NCI-H226 (cell line): ENCODE measurements around the gene CACNA1C.

Experiments used
- DNase-seq: peaks from one replicate; pipeline ENCODE4 v3.0.0-alpha.2; 2015

The CACNA1C gene

DNA sequence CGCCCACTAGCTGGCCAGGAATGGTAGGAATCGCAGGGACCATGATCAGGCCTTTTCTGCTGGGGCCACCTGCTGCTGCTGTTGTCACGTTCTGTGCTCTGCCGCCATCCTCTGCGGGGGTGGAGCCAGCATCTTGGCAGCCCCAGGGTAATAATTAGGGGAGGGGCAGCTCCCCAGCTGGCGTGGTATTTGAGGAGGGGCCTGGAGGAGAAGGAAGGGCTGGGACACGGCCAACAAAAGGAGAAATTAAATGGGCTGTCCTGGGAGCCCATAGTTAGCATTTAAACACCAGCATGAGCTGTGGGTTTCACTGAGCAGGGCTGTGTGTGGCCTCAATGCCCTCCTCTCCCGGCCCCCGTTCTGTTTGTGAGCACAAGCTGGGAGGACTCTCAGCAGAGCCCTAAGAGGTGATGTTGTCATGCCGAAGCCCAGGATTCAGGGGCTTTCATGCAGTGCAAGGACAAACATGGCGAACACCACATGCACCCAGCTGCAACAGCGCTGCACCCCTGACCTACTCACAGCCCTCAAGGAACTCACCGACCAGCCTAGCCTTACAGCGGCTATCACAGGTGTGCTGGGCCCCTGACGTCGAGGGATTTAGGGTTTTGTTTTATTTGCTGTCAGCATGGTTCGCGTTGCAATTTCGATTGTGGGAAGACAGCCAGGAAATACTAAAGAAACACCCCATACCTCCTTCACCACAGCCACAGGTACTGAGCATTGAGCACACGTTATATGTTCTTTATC, 324.3 kb downstream of the CACNA1C start:
- no peak for DNase-seq

DNA sequence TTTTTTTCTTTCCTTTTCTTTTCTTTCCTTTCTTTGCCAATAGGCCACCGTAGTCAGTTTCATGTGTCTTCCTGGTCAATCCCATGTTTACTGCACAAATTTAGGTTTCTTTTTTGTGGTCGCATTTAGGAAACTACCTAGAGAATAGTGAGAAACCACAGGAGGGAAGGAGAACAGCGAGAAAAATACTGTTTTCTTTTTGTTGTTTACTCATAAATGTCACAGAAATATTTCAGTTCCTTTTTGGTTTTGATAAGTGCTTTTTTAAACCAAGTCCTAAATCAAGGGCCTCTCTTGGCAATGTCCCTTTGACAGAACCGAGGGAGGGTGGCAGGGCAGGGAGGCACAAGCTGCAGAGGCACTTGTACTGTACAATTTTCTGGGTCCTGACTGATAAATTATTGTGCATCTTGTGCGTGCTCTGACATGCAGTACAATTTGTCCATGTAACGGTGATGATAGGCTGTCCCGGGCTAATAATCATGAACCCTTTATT, 326.1 kb downstream of the CACNA1C start:
- DNase-seq = no peak

DNA sequence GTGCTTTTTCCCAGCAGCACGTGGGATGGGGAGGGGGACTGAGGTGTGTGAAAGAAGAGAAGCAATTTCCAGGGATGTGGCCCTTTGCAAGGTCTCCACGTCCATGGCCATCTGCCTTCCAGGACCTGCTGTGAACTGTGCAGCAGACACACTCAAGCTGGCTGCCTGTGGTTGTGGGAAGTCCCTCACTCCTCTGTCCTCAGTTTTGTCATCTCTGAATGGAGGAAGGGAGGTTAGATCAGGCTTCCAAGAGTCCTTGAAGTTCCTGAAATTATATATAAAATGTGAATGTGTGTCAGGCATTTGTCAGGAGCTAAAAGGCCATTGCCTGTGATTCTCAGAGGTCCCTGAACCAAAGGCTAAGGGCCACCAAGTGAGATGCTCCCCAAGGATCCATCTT, 328.2 kb downstream of the CACNA1C start:
- DNase-seq = no peak

DNA sequence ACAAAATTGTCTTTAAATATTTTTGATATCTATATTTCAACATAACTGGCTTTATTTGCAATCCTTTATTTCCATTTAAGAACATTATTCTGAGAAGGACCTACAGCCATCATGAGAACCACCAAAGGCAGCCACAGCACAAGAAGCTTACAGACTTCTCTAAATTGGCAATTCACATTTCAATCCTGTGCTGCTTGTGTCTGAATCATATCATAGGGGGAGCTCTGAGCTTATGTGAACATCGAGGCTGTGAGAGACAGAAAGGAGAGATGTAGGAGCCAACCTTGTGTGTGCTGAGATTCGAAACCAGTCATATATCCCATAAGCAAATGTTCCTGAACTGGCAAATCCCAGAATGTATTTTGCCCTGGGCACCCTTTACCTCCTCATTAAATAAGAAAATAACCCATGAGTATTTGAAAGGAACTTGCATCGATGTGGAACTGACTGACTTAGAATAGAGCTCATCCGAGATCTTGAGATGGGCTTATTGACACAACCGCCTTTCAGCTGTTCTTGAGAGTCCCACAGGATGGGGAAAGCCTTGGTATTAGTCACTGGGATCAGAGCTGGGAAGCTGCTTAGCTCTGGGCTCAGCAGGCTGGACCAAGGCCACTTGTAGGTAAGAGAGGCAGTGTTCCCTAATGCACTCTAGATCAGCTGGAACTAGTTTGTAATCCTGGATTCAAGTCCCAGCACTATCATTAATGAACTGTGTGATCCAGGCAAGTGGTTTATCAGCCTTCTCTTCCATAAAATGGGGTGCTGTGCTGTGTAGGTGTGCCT, 329.8 kb downstream of the CACNA1C start:
- DNase-seq = no peak

DNA sequence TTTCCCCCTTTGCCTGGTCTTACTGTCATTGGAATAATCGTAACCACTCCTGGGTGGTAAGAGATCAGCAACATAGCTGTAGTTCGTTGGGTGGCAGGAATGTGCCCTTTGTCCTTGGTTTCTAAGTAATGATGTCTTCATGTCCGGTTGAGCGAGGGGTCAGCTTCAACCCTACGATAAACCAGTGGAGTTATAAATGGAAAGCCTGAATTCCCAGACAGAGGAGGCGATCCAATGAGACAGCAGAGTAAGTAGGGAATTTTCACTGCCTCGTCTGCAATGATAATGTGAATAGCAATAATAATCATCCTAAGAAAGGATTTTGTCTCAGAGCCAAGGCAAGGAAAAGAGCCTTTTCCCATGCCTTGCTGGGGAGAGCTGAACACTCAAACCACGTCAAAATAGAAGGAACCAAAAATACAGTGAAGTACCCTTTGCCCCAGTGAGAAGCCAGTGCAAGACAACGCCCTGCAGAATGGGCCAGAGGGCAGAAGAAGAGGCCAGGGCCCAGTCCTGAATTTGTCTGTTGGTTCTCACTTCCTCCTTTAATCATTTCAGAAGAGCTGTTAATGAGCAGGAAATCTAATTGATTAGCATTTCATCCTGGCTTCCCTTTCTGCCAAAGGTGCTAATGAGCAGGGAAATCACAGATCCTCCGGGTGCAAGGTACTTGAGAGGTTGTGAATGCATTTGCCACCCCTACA, 330.7 kb downstream of the CACNA1C start:
- DNase-seq = no peak

DNA sequence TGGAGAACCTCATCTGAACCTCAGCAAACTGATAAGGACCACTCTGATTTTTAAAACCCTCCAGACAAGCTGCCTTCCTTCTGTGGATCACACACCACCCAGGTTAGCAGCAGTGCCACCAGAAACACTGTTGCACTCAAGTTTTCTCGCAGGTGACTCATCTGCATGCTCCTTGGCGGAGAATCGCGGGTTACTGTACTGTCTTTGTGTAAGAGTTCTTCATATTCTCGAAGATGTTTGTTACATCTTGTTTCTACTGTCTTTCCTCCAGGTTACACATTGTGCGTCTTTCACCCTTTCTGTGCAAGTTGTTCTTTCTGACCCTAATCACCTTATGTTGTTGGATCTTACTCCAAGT, 331.2 kb downstream of the CACNA1C start:
- DNase-seq = no peak

DNA sequence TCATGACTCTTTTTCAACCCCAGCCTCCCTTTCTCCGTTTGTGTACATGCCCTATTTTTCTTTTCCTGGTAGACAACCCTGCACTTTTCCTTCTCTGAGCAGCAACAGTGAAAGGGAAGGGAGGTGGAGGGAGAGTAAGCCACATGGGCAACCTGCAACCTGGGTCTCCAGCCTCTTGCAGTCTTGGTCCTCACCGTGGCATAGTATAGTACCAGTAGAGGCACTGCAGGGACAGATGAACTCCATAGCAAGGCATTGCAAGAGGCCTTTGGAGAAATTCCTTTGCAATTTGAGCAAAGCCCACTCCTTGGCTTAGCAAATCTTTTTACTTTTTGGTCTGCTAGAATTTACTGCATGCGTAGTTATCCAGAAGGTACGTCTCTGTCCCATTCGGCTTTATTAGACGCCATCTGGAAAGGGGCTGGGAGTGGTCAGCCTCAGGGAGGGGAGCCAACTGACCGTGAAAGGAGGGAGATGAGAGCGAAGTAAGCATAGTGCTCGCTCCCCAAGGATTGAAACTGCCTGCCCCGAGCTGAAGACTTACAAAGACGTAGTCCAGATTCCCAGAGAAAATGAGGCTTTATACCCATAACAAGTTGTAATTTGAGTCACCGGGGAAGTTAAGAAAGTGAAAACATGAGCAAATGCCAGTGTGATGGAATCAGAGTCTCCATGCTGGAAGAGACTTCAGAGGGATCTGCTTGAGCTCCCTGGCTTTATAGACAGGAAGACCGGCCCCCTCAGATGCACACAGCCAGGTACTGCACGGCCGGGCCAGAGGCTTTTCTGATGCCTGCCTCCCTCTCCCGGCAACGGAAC, 332.0 kb downstream of the CACNA1C start:
- no peak for DNase-seq

DNA sequence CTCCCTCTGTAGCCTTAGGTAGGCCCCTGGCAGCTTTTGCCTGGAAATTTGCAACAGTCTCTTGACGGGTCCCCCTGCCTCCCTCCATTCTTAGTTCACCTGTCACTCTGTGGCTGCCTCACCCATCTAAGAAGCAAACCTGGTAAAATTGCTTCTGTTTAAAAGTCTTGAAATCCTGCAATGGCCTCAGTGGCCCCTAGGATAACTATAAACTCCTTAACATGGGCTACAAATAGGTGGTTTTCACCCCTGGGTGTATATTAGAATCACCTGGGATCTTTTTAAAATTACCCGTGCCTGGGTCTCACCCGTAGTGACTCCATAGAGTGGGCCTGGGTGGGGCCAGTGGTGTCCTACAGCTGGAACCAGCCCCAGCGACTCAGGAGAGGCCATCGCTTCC, 332.7 kb downstream of the CACNA1C start:
- no peak for DNase-seq

DNA sequence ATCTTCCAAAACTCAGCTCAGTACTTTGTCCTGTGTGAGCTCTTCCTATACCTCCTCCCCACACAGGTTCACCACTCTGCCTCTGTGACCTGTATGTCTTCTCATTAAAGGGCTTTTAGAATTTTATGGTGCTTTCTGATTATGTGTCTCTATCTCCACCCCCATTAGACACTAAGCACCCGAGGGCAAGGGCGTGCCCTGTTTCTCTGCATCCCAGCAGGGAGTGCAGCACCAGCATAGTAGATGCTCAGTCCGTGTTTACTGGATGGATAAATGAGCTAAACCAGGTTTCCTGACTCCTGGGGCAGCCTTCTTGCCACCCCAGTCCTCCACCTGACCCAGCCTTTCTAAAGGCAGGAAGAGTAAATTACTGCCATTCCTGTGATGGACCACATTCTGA, 333.8 kb downstream of the CACNA1C start:
- no peak for DNase-seq

DNA sequence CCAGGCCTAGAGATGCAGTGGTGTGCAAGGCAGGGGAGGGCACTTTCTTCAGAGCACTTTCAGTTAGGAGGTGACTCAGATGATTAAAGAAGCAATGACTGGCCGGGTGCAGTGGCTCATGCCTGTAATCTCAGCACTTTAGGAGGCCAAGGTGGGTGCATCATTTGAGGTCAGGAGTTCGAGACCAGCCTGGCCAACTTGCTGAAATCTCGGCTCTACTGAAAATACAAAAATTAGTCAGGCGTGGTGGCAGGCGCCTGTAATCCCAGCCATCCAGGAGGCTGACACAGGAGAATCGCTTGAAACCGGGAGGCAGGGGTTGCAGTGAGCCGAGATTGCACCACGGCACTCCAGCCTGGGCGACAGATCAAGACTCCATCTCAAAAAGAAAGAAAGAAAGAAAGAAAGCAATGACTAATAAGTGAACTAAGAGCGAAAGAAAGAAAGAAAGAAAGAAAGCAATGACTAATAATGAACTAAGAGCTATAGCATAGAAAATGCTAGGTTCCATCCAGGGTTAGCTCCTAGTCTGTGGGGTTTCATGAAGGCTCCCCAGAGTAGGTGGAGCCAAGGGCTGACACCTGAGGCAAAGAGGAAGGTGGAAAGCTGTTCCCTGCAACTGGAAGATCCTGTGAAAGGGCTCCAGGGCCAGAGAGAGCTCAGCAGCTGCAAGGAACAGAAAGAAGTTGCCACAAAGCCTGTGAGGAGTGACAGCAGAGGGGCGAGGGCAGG, 334.5 kb downstream of the CACNA1C start:
- DNase-seq = no peak

DNA sequence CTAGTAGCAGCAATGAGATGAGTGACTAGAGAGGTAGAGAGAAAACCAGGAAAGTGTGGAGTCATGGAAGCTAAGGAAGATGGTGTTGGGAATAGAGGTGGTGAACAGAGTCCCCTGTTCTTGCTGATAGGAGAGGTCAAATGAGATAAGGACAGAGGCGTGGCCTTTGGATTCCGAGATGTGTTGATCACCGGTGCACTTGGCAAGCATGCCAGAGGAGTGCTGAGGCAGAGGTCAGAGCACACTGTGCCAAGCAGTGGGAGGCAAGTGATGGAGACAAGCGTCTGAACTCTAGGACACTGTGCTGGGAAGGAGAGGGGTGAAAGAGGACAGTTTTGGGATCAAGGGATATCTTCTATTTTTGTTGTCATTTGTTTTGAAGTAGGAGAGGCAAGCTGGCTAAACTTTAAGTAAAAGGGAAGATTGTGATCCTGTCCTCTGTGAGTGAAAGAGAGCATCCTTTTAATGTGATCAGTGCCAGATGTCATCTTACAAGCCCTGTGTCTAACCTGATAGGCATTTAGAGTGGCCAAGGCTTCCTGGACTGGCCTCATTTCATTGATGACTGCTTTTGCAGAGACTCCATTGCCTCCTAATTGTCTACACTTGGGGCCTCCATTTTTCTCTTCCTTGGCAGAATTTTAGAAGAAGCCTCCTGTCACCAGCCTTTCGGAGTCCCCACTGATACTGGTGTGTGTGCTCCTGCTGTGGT, 336.4 kb downstream of the CACNA1C start:
- no peak for DNase-seq

DNA sequence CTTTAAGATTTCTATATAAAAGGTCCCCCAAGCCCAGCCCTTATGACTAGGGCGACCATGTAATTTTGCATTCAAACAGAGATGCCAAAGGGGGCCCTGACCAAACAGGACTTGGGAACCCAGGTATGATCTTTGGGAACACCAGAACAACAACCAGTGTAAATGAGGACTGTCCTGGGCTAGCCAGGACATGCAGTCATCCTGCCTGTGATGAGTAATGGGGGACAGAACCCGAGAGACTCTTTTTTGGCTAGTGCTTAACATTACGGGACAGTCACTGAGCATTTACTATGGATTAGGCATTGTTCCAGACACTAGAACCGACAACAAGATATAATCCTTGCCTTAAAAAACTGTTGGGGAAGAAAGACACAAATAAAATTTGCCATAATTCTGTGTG, 337.3 kb downstream of the CACNA1C start:
- no peak for DNase-seq

DNA sequence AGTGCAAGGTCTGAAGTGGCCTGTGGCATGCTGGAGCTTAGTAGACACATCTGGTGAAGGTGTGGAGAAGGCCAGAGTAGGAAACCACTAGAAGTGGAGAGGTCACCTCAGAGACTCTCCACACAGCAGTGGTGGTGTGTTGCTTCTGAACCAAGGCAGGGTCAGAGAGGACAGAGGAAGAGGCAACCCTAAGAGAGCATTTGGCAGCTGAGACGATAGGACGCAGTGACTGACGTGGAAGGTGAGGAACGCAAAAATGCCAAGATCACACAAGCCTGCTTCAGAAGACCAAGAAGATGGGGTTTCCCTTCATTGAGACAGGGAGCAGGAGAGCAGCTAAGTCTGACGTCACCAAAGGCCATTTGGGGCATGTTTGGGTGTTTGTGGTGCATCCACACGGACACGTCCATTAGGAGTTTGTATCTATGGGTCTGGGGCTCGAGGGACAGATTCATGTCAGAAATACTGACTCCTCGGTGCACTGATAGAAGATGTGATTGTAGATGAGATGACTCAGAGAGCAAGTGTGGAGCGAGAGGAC, 338.1 kb downstream of the CACNA1C start:
- no peak for DNase-seq

DNA sequence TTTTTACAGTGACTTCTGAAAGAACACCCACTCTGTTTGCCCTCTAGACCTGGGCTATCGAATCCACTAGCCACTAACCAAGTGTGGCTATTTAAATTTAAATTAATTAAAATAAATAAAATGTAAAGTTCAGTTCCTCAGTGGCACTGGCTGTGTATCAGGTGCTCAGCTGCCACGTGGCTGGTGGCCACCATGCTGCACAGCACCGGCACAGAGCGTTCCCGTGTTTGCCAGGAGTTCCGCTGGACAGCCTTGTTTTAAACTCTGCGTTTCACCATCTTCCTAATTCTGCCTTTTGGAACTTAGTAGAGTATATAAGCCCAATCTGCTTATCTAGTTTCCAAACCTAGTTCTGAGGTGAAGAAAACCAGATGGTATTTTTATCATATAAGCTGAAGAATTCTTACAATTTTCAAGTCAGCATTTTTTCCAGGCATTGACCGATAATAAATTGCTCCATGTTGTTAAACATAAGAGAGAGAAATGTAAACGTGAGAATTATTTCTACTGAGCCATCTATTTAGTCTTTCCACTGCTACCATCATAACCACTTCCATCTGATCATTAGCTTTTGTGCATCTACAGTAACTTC, 339.0 kb downstream of the CACNA1C start:
- DNase-seq = no peak

DNA sequence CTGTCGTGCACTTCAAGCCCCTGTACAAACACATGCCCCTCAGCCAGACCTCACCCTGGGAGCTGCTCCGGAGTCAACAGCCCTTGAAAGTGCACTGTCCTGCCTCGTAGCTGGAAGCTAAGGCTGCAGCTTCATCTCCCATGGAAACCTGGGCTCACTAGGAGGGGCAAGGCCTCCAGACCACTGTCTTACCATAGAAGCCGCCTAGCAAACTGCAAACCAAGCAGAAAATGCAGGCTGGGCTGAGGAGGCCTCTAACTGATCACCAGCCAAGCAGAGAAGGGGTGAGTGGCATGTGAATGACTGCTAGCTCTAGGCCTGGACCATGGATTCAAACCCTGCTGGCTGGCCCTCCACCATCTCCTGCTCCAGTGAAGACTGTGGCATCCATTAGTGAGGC, 340.2 kb downstream of the CACNA1C start:
- no peak for DNase-seq

DNA sequence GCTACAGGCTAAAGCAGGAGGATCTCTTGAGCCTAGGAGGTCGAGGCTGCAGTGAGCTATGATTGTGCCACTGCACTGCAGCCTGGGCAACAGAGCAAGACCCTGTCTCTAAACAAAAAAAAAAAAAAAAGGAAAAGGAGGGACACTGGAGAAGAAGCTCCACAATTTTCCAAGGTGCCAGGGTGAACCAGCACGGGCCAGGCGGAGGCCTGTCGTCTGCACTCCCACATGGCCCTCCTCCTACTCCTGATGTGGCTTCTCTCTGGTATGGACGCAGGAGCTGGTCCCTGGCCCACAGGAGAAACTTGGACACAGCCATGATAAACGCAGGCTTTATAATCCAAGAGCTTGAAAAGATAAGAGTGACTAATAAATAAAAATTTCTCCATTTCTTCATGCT, 341.2 kb downstream of the CACNA1C start:
- DNase-seq = no peak

DNA sequence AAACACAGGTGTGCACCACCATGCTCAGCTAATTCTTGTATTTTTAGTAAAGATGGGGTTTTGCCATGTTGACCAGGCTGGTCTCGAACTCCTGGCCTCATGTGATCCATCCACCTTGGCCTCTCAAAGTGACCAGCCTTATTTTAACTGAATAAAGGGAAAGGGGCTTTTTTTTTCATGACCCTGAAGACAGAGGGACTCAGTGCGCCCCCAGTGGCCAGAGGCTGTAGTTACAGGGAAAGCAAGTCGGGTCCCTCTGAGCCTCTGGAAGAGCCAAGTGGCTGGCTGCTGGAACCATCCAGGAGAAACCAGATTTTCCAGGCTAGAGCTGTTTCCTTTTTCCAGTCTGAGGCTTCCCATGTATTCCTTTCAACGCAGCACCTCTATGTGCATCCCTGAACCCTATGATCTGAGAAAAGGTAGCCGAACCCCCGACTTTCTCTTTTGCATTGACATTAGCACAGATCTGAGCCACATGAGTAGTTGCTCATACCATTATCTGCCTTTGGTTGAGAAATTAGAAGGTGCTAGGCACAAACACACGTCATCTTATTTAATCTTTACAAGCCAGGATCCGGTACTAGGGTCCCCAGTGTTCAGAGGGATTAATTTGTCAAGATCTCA, 342.7 kb downstream of the CACNA1C start:
- DNase-seq = no peak

DNA sequence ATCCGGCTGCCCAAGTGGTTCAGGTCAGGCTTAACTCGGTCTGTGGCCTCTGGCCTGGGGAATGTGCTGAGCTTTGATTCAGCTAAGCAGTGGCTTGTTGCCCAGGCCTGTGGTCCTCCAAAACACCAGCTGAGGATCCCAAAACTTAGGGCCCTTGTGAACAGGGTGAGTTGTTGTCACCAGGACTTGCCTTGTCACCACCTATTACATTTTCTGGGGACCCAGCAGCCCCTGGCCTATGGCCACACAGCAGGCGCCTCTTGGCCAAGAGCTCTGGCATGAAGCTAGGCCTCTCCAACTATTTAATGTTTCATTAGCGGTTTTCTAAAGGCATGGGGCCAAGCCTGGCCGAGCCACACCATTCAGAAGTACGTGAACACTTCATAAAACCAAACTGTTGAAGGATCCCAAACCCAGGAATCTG, 343.7 kb downstream of the CACNA1C start:
- DNase-seq = no peak

DNA sequence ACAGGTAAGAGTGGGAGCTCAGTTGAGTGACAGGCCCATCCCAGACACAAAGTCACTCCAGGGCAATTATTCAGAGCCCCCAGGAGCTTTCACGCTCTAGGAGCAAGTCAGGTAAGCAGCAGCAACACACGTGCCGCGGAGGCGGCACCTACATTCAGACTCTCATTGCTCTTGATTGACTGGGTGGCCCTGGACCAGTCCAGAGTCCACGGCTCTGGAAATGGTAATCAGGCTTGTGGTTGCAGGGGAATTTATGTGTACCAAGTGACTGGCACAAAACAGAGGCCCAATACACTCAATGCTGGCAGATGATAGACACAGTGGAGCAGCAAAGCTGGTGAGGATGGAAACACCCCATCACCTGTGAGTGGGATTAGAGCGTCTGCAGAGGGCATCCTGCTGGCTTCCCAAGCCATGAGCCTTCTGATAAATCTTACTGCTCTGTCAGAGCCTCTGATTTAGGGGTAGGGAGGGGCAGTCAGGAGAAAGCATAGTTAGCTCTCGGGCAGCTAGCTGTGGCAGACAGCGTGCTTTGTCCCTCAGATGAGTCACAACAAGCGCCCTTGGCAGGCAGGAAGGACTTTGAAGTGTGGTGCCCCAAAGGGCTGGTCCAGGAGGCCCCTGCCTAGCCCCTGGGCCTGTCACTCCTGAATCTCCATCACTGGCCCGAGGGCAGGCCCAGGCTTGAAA, 344.7 kb downstream of the CACNA1C start:
- no peak for DNase-seq

DNA sequence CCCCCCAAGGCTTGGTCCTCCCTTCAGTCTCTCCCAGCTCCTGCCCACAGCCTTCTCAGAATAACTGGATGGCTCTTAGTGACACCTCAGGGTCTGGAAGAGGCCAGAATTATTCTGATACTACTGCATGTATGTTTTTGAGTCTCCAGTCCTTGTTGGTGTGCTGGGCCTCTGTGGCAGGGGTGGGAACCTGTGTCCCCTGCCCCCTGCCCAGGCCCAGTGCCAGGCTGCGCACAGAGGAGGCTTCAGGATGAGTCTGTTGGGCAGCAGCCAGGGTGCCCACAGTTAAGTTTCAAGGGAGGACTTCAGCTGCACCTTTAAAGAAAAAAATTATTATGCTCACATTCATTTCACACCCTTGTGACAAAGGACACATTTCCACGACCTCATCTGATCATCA, 348.3 kb downstream of the CACNA1C start:
- no peak for DNase-seq
